ENCODE data around the gene ITGA5. TPM values are rescaled to one million over a fixed set of nuclear protein-coding genes. Genes with fewer than 3 reads are reported as not detected.

ITGA5 gene
- total and polyA plus RNA-seq, 9 of the 15 experiments (the other 6 are each of a cell fraction or from before 2014, with no cell fraction given): 9.1 to 82.1 (median 47.4) TPM

DNA sequence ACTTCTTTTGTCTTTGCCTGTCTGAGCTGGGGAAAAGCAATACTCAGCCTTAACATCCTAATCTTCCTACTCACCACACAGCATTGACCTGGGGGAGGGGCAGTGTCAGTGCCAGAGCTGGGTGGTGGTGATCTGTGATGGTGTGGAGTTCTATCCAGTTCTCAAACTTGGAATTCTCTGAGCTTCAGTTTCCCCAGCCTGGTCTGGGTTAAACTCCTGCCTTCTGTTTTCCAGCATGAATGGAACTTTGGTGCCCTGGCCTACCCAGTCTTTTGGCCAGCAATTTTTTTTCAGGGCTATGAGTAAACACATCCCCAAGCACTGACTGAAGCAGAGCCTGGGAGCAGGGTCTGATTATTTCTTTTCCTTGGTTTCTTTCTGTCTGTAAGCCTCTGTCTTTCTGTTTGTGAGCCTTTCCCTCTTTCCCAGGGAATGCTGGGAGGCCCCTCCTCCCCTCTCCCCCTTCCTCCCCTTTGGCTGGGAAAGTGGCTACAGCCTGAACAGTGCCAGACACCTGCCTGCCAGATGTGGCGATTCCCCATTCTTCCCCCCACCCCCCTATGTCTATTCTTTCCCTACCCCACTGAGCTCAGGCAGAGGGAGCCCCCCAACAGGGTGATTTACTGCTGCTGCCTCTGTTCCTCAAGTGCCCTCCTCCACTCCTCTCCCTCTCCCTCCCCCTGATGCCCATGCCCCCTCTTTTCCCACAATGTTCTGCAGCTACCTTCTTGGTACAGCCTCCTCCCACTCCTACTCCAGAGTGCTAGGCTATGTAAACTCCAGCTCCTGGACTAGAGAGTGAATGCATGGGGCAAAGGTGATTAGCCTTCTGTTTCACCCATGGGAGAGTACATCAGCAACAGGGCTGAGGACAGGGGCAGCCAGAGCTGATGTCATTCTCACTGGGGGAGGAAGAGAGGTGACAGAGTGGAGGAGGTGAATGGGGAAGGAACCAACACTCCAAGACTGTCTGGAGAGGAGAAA lies 65.9 kb downstream of the ITGA5 start:
- H3K36me3 ChIP-seq (ENCODE audit: control insufficient read depth, insufficient read depth, low read length): peaks cover 40% of the 10 kb centered on the region; the same call in 2 of the 3 replicates
- H3K9ac ChIP-seq (ENCODE audit: insufficient read depth in 1 of 2, low read depth in 2 of 2, low read length in 2 of 2): peak overlapping the region; percentile 17 to 63; a peak in 2 of 4 replicates
- peak; percentile 80 for FAIRE-seq
- H2AFZ ChIP-seq (ENCODE audit: low read depth, low read length): no peak overlapping the region
- in situ Hi-C loops (cut with MboI): no loop called here
- no peaks in the 10 kb centered on the region for H3K9me3 ChIP-seq (replicated peaks; ENCODE audit: control insufficient read depth, insufficient read depth, low read depth, low read length)
- no peaks in the 10 kb centered on the region for H3K27me3 ChIP-seq (ENCODE audit: control insufficient read depth in 2 of 2, insufficient read depth in 2 of 2, low read length in 2 of 2)
- no peaks in the 10 kb centered on the region for H3K9me1 ChIP-seq (ENCODE audit: control insufficient read depth, insufficient read depth, low read length)
- no CpG with 5 or more reads among the region's 1 CpG for WGBS (ENCODE audit: insufficient coverage, low coverage, missing lambda C conversion rate)
- intact Hi-C loops (cut with micrococcal nuclease): no loop called here
- peak; percentile 49 for ATAC-seq
- no peaks in the 10 kb centered on the region for H4K20me1 ChIP-seq (replicated peaks; ENCODE audit: control insufficient read depth, insufficient read depth, low read length)
- peaks cover 49 to 61% of the 10 kb centered on the region in 2 experiments for H3K4me1 ChIP-seq (replicated peaks in 1 of 2; ENCODE audit: control insufficient read depth in 2 of 2, insufficient read depth in 2 of 2, low read length in 2 of 2)
- H3K79me2 ChIP-seq (ENCODE audit: control insufficient read depth, insufficient read depth, low read length): peaks cover 9% of the 10 kb centered on the region; the same call in 2 of the 3 replicates
- H3K27ac ChIP-seq (ENCODE audit: extremely low read depth, low read depth, low read length): peak overlapping the region; percentile 58
- H3K4me2 ChIP-seq (ENCODE audit: insufficient read depth, low read length): peak overlapping the region; percentile 51
- H3K4me3 ChIP-seq: no peak overlapping the region
- no TSS peak for BruUV-seq (replicated peaks)
- DNase-seq (ENCODE audit: extremely low read depth in 1 of 4, low spot score in 3 of 4): peak; percentile 55 to 72 (median 58)
- ChIA-PET POLR2A (interaction anchor here (0.6 to 5.6 kb wide), 10 partner anchors 11 to 73 kb away, joined by 3 to 43 read pairs (median 4); partner anchors contain the start of gene HNRNPA1), CTCF (ENCODE audit: low intra/inter-chr PET ratio) (no interaction called here)
- TF ChIP-seq CBFA2T2 (conservative IDR thresholded peaks at IDR 0.05) (0 out of 2 replicates have a peak, but pooled peaks have one; percentile 5), ZNF445 (CRISPR knock-in tag; IDR thresholded peaks at IDR 0.05; ENCODE audit: low read depth) (no peak), ZC3H8 (IDR thresholded peaks at IDR 0.05) (no peak), RBM39 (optimal IDR thresholded peaks at IDR 0.05; ENCODE audit: low read depth, low read length) (no peak), NFIC (IDR thresholded peaks at IDR 0.05) (no peak; the same call in 1 of the 2 replicates), RBM22 (IDR thresholded peaks at IDR 0.05; ENCODE audit: low read depth, low read length, poor library complexity, severe bottlenecking) (no peak), ZFX (CRISPR knock-in tag; IDR thresholded peaks at IDR 0.05) (no peak), EHMT2 (IDR thresholded peaks at IDR 0.05) (0 out of 2 replicates have a peak, but pooled peaks have one; percentile 16), PTBP1 (IDR thresholded peaks at IDR 0.05; ENCODE audit: low read depth, low read length) (no peak), SUPT5H (IDR thresholded peaks at IDR 0.05) (no peak), NFRKB (IDR thresholded peaks at IDR 0.05; ENCODE audit: low read depth) (no peak), DPF2 (IDR thresholded peaks at IDR 0.05) (peak; percentile 18; the same call in 1 of the 2 replicates), POU5F1 (IDR thresholded peaks at IDR 0.05; ENCODE audit: borderline replicate concordance, low read depth, low read length, partially characterized antibody) (no peak), BRD4 (IDR thresholded peaks at IDR 0.05) (no peak), HNRNPLL (IDR thresholded peaks at IDR 0.05; ENCODE audit: low read depth, low read length, poor library complexity, severe bottlenecking) (no peak), SMARCE1 (IDR thresholded peaks at IDR 0.05) (peak; percentile 14; the same call in 1 of the 2 replicates), ARNT (IDR thresholded peaks at IDR 0.05) (no peak), ZNF12 (CRISPR knock-in tag; IDR thresholded peaks at IDR 0.05) (no peak), ZNF431 (CRISPR knock-in tag; IDR thresholded peaks at IDR 0.05) (no peak)
- TF ChIP-seq, protein P1, sequence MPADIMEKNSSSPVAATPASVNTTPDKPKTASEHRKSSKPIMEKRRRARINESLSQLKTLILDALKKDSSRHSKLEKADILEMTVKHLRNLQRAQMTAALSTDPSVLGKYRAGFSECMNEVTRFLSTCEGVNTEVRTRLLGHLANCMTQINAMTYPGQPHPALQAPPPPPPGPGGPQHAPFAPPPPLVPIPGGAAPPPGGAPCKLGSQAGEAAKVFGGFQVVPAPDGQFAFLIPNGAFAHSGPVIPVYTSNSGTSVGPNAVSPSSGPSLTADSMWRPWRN (IDR thresholded peaks at IDR 0.05; ENCODE audit: low read depth): no peak
- TF ChIP-seq, protein P2, sequence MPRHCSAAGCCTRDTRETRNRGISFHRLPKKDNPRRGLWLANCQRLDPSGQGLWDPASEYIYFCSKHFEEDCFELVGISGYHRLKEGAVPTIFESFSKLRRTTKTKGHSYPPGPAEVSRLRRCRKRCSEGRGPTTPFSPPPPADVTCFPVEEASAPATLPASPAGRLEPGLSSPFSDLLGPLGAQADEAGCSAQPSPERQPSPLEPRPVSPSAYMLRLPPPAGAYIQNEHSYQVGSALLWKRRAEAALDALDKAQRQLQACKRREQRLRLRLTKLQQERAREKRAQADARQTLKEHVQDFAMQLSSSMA (CRISPR knock-in tag; IDR thresholded peaks at IDR 0.05): no peak
- TF ChIP-seq, protein P3, sequence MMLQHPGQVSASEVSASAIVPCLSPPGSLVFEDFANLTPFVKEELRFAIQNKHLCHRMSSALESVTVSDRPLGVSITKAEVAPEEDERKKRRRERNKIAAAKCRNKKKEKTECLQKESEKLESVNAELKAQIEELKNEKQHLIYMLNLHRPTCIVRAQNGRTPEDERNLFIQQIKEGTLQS (IDR thresholded peaks at IDR 0.05): peak; percentile 86
- TF ChIP-seq, protein P3 (CRISPR knock-in tag; conservative IDR thresholded peaks at IDR 0.05): no peak
